Muscle layer of duodenum (tissue), 2 donors: Measurements from ENCODE around the gene SH3RF3.
"Not testable (repeated sequence)": the region's sequence is repeated elsewhere in the genome, so short reads cannot be mapped to it uniquely, and the experiment has no call there.

ENCODE experiments used
- H3K27ac ChIP-seq: one replicate; pipeline ENCODE4 v1.7.0; 2013; ENCODE audit warnings: mild to moderate bottlenecking, low read length
- H3K27me3 ChIP-seq: one replicate; pipeline ENCODE4 v1.7.0; 2013; ENCODE audit warnings: low read depth, mild to moderate bottlenecking, control low read depth, low read length
- H3K36me3 ChIP-seq, 2 donors: one replicate each; pipeline ENCODE4 v1.7.0; 2013; ENCODE audit warnings: low read length in 2 of 2, control low read depth in 1 of 2, mild to moderate bottlenecking in 1 of 2; ENCODE audit not compliant: insufficient read depth in 2 of 2, control insufficient read depth in 1 of 2
- H3K4me1 ChIP-seq, 2 donors: one replicate each; pipeline ENCODE4 v1.7.0; 2013; ENCODE audit warnings: low read length in 2 of 2, mild to moderate bottlenecking in 2 of 2, control low read depth in 1 of 2, moderate library complexity in 1 of 2; ENCODE audit not compliant: insufficient read depth in 2 of 2, control insufficient read depth in 1 of 2
- H3K4me3 ChIP-seq, 2 donors: one replicate each; pipeline ENCODE4 v1.7.0; 2013; ENCODE audit warnings: low read length in 2 of 2, low read depth in 1 of 2, mild to moderate bottlenecking in 1 of 2
- H3K9me3 ChIP-seq, 2 donors: one replicate each; pipeline ENCODE4 v1.7.0; 2013; ENCODE audit warnings: low read length in 2 of 2, control low read depth in 1 of 2, mild to moderate bottlenecking in 1 of 2; ENCODE audit not compliant: control insufficient read depth in 1 of 2
- donor health status: healthy.

Gene SH3RF3

GRCh38 chr2:109091526-109091925 is 37.5 kb upstream of the SH3RF3 start:
- Histone ChIP-seq H3K27me3 (no peaks in the 10 kb centered on the region), H3K9me3 (no peaks in the 10 kb centered on the region), H3K27ac (no peak overlapping the region), H3K4me3 (no peak overlapping the region), H3K4me1 (peaks cover 0 to 5% of the 10 kb centered on the region in 2 donors), H3K36me3 (no peaks in the 10 kb centered on the region)

DNA sequence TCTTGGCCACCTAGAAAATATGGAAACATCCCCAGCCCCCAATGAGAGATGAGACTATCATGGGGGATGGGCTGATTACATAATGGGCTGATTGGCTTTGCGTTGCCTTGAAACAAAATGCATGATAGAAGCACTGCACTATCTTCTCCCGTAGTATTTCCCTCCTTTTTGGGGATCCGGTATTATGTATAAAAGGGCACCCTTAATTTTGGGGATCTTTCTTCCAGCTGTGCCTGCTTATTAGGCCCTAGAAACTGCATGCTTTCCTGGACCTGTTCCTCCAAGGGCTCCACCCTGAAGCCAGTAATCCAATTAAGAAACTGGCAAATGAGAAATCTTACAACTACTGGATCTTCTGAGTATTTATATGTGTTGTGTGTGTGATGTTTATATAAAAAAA is 34.9 kb upstream of the SH3RF3 start:
- Histone ChIP-seq H3K27me3 (no peaks in the 10 kb centered on the region), H3K27ac (no peak overlapping the region), H3K36me3 (no peaks in the 10 kb centered on the region), H3K4me1 (peaks cover 0 to 5% of the 10 kb centered on the region in 2 donors), H3K4me3 (no peak overlapping the region), H3K9me3 (no peaks in the 10 kb centered on the region)

GRCh38 chr2:109098251-109098920 is 30.6 kb upstream of the SH3RF3 start:
- Histone ChIP-seq H3K27me3 (no peaks in the 10 kb centered on the region), H3K36me3 (no peaks in the 10 kb centered on the region), H3K27ac (no peak overlapping the region), H3K4me3 (no peak overlapping the region), H3K4me1 (no peaks in the 10 kb centered on the region), H3K9me3 (no peaks in the 10 kb centered on the region)

GRCh38 chr2:109098921-109099273 is 30.1 kb upstream of the SH3RF3 start:
- Histone ChIP-seq H3K4me3 (no peak overlapping the region), H3K27me3 (no peaks in the 10 kb centered on the region), H3K9me3 (no peaks in the 10 kb centered on the region), H3K4me1 (no peaks in the 10 kb centered on the region), H3K36me3 (no peaks in the 10 kb centered on the region), H3K27ac (no peak overlapping the region)

DNA sequence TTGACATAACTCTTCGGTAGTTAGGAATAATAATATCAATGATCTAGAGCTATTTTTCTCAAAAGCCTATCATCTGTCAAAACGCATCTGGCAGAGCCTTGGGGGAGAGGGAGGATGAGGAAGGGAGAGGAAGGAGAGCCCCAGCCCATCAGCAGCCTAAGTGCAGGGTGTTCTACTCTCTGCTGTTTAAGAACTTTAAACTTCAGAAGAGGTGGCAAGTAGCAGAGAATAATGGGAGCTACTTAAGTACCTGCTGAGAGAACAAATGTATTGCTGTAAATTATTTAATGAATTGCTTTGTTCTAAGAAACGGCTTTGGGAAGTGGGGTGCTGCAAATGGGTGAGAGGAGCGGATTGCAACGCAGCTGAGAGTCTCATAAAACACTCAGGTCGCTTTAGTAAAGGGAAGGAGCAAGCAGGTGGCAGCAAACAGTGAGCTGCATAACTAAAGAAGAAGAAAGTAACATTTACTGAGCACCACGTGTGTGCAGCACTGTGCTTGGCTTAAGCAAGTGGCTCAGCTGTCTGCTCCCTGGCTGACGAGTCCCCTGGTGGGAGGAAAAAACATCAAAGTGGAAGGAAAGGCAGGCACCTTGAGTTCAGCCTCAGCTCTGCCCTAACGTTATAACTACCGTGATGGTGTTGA is 26.3 kb upstream of the SH3RF3 start:
- Histone ChIP-seq H3K27ac (no peak overlapping the region), H3K9me3 (no peaks in the 10 kb centered on the region), H3K4me1 (no peaks in the 10 kb centered on the region), H3K36me3 (no peaks in the 10 kb centered on the region), H3K4me3 (no peak overlapping the region), H3K27me3 (no peaks in the 10 kb centered on the region)

- H3K4me1 ChIP-seq = no peaks in the 10 kb centered on the region
- H3K27me3 ChIP-seq = no peaks in the 10 kb centered on the region
- H3K9me3 ChIP-seq = no peaks in the 10 kb centered on the region
- no peak overlapping the region for H3K4me3 ChIP-seq
- no peak overlapping the region for H3K27ac ChIP-seq
- no peaks in the 10 kb centered on the region for H3K36me3 ChIP-seq
Observed at GRCh38 chr2:109105113-109105512, 23.9 kb upstream of the SH3RF3 start.

GRCh38 chr2:109108740-109109139 is 20.3 kb upstream of the SH3RF3 start:
- H3K27me3 ChIP-seq = no peaks in the 10 kb centered on the region
- no peaks in the 10 kb centered on the region for H3K9me3 ChIP-seq
- H3K4me3 ChIP-seq = no peak overlapping the region
- no peaks in the 10 kb centered on the region for H3K4me1 ChIP-seq
- H3K27ac ChIP-seq = no peak overlapping the region
- no peaks in the 10 kb centered on the region for H3K36me3 ChIP-seq

DNA sequence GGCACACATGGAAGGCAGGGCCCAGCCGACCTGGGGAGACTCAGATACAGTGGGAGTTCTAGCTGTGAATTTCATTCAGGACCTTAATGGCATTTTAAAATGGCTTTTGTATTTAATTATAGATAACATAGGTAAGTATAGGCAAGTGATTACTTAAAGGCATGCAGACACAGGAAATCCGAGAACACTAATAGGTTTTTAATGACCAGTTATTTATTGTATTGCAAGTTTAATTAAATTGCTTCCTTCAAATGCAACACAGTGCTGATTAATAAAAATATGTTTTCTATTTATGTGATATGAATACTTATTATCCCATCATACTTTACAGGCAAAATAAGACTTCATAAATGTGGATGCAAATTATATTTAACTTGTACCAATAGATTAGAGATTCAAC is 19.7 kb upstream of the SH3RF3 start:
- Histone ChIP-seq H3K27ac (no peak overlapping the region), H3K9me3 (no peaks in the 10 kb centered on the region), H3K36me3 (no peaks in the 10 kb centered on the region), H3K27me3 (no peaks in the 10 kb centered on the region), H3K4me1 (no peaks in the 10 kb centered on the region), H3K4me3 (no peak overlapping the region)

GRCh38 chr2:109110170-109110569 is 18.8 kb upstream of the SH3RF3 start:
- H3K36me3 ChIP-seq = no peaks in the 10 kb centered on the region
- no peaks in the 10 kb centered on the region for H3K4me1 ChIP-seq
- H3K4me3 ChIP-seq = no peak overlapping the region
- no peaks in the 10 kb centered on the region for H3K9me3 ChIP-seq
- H3K27ac ChIP-seq = no peak overlapping the region
- no peaks in the 10 kb centered on the region for H3K27me3 ChIP-seq

DNA sequence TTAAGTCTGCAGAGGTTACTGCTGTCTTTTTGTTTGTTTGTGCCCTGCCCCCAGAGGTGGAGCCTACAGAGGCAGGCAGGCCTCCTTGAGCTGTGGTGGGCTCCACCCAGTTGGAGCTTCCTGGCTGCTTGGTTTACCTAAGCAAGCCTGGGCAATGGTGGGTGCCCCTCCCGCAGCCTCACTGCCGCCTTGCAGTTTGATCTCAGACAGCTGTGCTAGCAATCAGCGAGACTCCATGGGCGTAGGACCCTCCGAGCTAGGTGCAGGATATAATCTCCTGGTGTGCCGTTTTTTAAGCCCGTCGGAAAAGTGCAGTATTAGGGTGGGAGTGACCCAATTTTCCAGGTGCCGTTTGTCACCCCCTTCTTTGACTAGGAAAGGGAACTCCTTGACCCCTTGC is 11.8 kb upstream of the SH3RF3 start:
- not testable (repeated sequence) for H3K27ac ChIP-seq, H3K36me3 ChIP-seq, H3K4me3 ChIP-seq, H3K4me1 ChIP-seq, H3K9me3 ChIP-seq, H3K27me3 ChIP-seq

DNA sequence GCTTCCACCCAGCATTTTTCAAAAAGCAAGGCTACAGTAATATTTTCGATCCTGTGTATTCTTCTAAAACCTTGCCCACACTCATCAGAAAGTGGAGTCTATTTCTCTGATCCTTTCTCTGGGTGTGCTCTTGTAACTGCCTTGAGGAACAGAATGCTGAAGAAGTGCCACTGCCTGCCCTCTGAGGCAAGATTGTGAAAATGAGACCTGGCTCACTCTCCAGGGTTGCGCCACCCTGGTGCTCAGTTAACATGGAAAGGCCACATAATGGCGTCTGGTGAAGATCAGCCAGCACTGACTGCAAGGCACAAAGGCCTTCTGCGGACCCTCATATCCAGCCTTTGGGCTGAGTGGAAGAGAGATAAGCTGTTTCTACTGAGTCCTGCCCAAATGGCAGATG is 11.2 kb upstream of the SH3RF3 start:
- Histone ChIP-seq H3K4me1 (no peaks in the 10 kb centered on the region), H3K36me3 (no peaks in the 10 kb centered on the region), H3K9me3 (no peaks in the 10 kb centered on the region), H3K27me3 (no peaks in the 10 kb centered on the region), H3K4me3 (no peak overlapping the region), H3K27ac (no peak overlapping the region)

GRCh38 chr2:109118321-109118720 is 10.7 kb upstream of the SH3RF3 start:
- no peaks in the 10 kb centered on the region for H3K9me3 ChIP-seq
- H3K36me3 ChIP-seq = no peaks in the 10 kb centered on the region
- no peak overlapping the region for H3K27ac ChIP-seq
- no peaks in the 10 kb centered on the region for H3K4me1 ChIP-seq
- H3K4me3 ChIP-seq = no peak overlapping the region
- H3K27me3 ChIP-seq = no peaks in the 10 kb centered on the region
